Measurements from ENCODE around the gene DCAF12. TPM values are rescaled to one million over a fixed set of nuclear protein-coding genes. Genes with fewer than 3 reads are reported as not detected.

Gene DCAF12
- total and polyA plus RNA-seq, 2 of the 4 experiments (the other 2 are of a cell fraction): 7.2 to 17.1 TPM

- intact Hi-C loops (cut with micrococcal nuclease) (no loop called here), in situ Hi-C loops (cut with MboI; ENCODE audit: low sequenced_read_pairs) (no loop called here), dilution Hi-C loops (cut with HindIII; ENCODE audit: low sequenced_read_pairs, unreplicated experiment) (no loop called here)
- Histone ChIP-seq H2BK120ac (ENCODE audit: low read depth, low read length) (no peak overlapping the region), H3K9me3 (ENCODE audit: control insufficient read depth, insufficient read depth, low read length) (no peaks in the 10 kb centered on the region), H3K79me1 (ENCODE audit: low read depth in 1 of 2, low read length in 2 of 2) (no peaks in the 10 kb centered on the region), H2BK15ac (ENCODE audit: low read depth, low read length) (no peak overlapping the region), H2AK5ac (ENCODE audit: low read depth, low read length) (no peak overlapping the region), H2AK9ac (replicated peaks; ENCODE audit: low read depth, low read length, poor library complexity) (no peak overlapping the region), H3K23ac (ENCODE audit: low read depth, low read length) (no peak overlapping the region), H3K14ac (replicated peaks; ENCODE audit: low read depth, low read length) (no peak overlapping the region), H3K9ac (ENCODE audit: low read depth, low read length) (no peak overlapping the region), H3K9me1 (ENCODE audit: insufficient read depth, low read length) (no peaks in the 10 kb centered on the region), H3K27me3 (ENCODE audit: control insufficient read depth, insufficient read depth, low read length) (0 out of 2 replicates have a peak, but pooled peaks cover 2% of the 10 kb centered on the region), H4K8ac (ENCODE audit: low read depth in 2 of 2, low read length in 2 of 2) (no peak overlapping the region), H2AFZ (replicated peaks; ENCODE audit: low read length, poor library complexity) (no peak overlapping the region), H2BK5ac (ENCODE audit: low read depth, low read length, poor library complexity, severe bottlenecking) (no peak overlapping the region), H3K18ac (ENCODE audit: low read depth, low read length) (no peak overlapping the region), H3K4me1 (ENCODE audit: control insufficient read depth, insufficient read depth, low read length) (no peaks in the 10 kb centered on the region), H3K56ac (ENCODE audit: extremely low read depth, insufficient read depth, low read length) (no peak overlapping the region), H3K36me3 (ENCODE audit: control insufficient read depth, insufficient read depth, low read length) (no peaks in the 10 kb centered on the region), H2BK20ac (ENCODE audit: low read depth, low read length) (no peak overlapping the region), H3K4me3 (ENCODE audit: insufficient read depth, low read depth, low read length) (no peak overlapping the region), H3K4me2 (ENCODE audit: low read depth, low read length) (no peak overlapping the region), H4K5ac (ENCODE audit: low read depth, low read length) (no peak overlapping the region), H4K20me1 (ENCODE audit: insufficient read depth, low read length) (no peaks in the 10 kb centered on the region), H4K91ac (ENCODE audit: insufficient read depth, low read depth, low read length) (no peak overlapping the region), H3K4ac (ENCODE audit: low read depth, low read length) (no peak overlapping the region), H3K27ac (ENCODE audit: insufficient read depth, low read length) (no peak overlapping the region)
- TF ChIP-seq RAD21 (IDR thresholded peaks at IDR 0.05; ENCODE audit: low read length) (no peak), CHD1 (IDR thresholded peaks at IDR 0.05; ENCODE audit: low read depth, low read length) (no peak), NFE2L2 (IDR thresholded peaks at IDR 0.05; ENCODE audit: low read depth, low read length) (no peak), POLR2A (IDR thresholded peaks at IDR 0.05; ENCODE audit: low read depth, low read length) (no peak), RCOR1 (IDR thresholded peaks at IDR 0.05; ENCODE audit: insufficient replicate concordance, low read length) (no peak), MXI1 (IDR thresholded peaks at IDR 0.05; ENCODE audit: borderline replicate concordance, low read depth, low read length) (no peak), SMC3 (IDR thresholded peaks at IDR 0.05; ENCODE audit: low read depth, low read length) (no peak), RFX5 (IDR thresholded peaks at IDR 0.05; ENCODE audit: low read depth, low read length) (no peak), USF2 (IDR thresholded peaks at IDR 0.05; ENCODE audit: low read depth, low read length) (no peak), FOS (IDR thresholded peaks at IDR 0.05; ENCODE audit: low read depth, low read length) (no peak), CEBPB (IDR thresholded peaks at IDR 0.05; ENCODE audit: low read depth, low read length) (no peak), MAFK (IDR thresholded peaks at IDR 0.05; ENCODE audit: low read depth, low read length) (no peak), ELK1 (IDR thresholded peaks at IDR 0.05; ENCODE audit: borderline replicate concordance, low read depth, low read length) (no peak), CTCF (conservative IDR thresholded peaks at IDR 0.05; ENCODE audit: low read depth, low read length) (no peak), BHLHE40 (IDR thresholded peaks at IDR 0.05; ENCODE audit: low read depth, low read length) (no peak), MAZ (IDR thresholded peaks at IDR 0.05; ENCODE audit: borderline replicate concordance, low read depth, low read length) (no peak)
- ATAC-seq (ENCODE audit: low read depth) (no peak), DNase-seq (no peak)
- POLR2A ChIA-PET (ENCODE audit: unreplicated experiment): no interaction called here
- no TSS peak for BruUV-seq (replicated peaks)
- no CpG with 5 or more reads among the region's 3 CpGs for WGBS, 2 experiments (ENCODE audit: extremely low coverage in 2 of 2, insufficient read length in 1 of 2)
- CTCF ChIA-PET: interaction anchor here (0.6 to 2.0 kb wide), 2 partner anchors 14 to 23 kb away, joined by 5 read pairs; no protein-coding TSS in a partner anchor
Measured at GRCh38 chr9:34059954-34060353, 66.5 kb downstream of the DCAF12 start.
